GM12891 (cell line): Measurements from ENCODE around the gene CYBRD1.
A peak's percentile ranks its signal among the peaks of the same experiment; 100 is the strongest.

Experiments
- POLR2A ChIP-seq: IDR thresholded peaks from 2 replicates; pipeline ENCODE4 v1.6.1; 2011; ENCODE audit warnings: low read depth, low read length, control low read depth
- POLR2AphosphoS5 ChIP-seq: IDR thresholded peaks from 2 replicates; pipeline ENCODE4 v1.6.1; 2011; ENCODE audit warnings: low read depth, low read length, control low read depth
- POU2F2 ChIP-seq: IDR thresholded peaks from 2 replicates; pipeline ENCODE4 v1.6.1; 2011; ENCODE audit warnings: low read depth, mild to moderate bottlenecking, control low read depth, low read length, moderate library complexity
- TAF1 ChIP-seq: IDR thresholded peaks from 2 replicates; pipeline ENCODE4 v1.6.1; 2011; ENCODE audit warnings: low read depth, low read length, control low read depth

- peak; percentile 69 for TF ChIP-seq POLR2A
- 0 out of 2 replicates have a peak, but pooled peaks have one; percentile 64 for TF ChIP-seq POLR2AphosphoS5
- TF ChIP-seq TAF1: peak; percentile 58; the same call in 1 of the 2 replicates
- no peak for TF ChIP-seq POU2F2
Observed at GRCh38 chr2:171522052-171522787, at the start of gene CYBRD1.
